H1 (cell line): ENCODE measurements around the gene RBM47. TPM values are rescaled to one million over a fixed set of nuclear protein-coding genes. Genes with fewer than 3 reads are reported as not detected.

Source experiments
- SAP30 ChIP-seq: fragments of 300-600 bp; sonication (generic); IDR thresholded peaks from 2 replicates; pipeline ENCODE4 v1.7.1; 2012; ENCODE audit warnings: low read length, moderate library complexity, mild to moderate bottlenecking, inconsistent platforms; ENCODE audit not compliant: insufficient read depth, insufficient replicate concordance
- SIN3A ChIP-seq, 2 experiments: IDR thresholded peaks in 1 of 2; conservative IDR thresholded peaks in 1 of 2; 2 replicates each; pipeline ENCODE4 v1.6.1; 2011 to 2012; ENCODE audit warnings: low read length in 2 of 2, improper control_type of control experiment in 1 of 2, low read depth in 1 of 2, mild to moderate bottlenecking in 1 of 2
- polyA plus RNA-seq, 7 experiments: library from polyadenylated mRNA; depleted of rRNA in 3 of 7; stranded (reverse) in 5 of 7; unstranded in 2 of 7; fragments of >200 nt in 5 of 7; fragments of 200-250 nt in 2 of 7; gene quantifications; 1 replicate in 5 of 7; 2 replicates in 1 of 7; 4 replicates in 1 of 7; pipeline versions ENCODE4 v1.2.1 to v1.2.3, GENCODE V29; 2011 to 2013; ENCODE audit warnings: missing spikeins in 2 of 7, mixed read lengths in 2 of 7
- total RNA-seq: library from RNA; stranded (reverse); fragmentation: NEBNext Ultra II Directional; extraction: Animal tissue kit (Norgen Biotek cat#: 25700); gene quantifications from 2 replicates; pipeline ENCODE4 v1.2.1, GENCODE V29; 2021

Gene RBM47
- total and polyA plus RNA-seq, 2 of the 8 experiments (the other 6 are each of a cell fraction or from before 2014, with no cell fraction given): 42.8 to 78.9 TPM

DNA sequence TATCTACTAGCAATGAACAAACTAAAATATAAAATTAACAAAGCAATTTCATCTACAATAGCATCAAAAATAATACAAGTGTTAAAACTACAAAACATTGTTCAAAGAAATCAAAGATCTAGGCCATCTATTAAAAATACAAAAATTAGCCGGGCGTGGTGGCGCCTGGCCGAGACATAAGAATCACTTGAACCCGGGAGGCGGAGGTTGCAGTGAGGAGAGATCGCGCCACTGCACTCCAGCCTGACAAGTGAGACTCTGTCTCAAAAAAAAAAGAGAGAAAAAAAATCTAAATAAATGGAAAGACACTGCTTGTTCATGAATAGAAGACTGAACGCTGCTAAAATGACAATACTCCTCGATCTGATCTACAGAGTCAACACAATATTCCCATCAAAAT lies 139.2 kb downstream of the RBM47 start (continued):
- no peak for TF ChIP-seq SAP30
- no peak for TF ChIP-seq SIN3A (conservative IDR thresholded peaks at IDR 0.05 in 1 of 2, IDR thresholded peaks at IDR 0.05 in 1 of 2; ENCODE audit: low read depth in 1 of 2, low read length in 2 of 2)
